ENCODE results near the gene LIPE.

DNA sequence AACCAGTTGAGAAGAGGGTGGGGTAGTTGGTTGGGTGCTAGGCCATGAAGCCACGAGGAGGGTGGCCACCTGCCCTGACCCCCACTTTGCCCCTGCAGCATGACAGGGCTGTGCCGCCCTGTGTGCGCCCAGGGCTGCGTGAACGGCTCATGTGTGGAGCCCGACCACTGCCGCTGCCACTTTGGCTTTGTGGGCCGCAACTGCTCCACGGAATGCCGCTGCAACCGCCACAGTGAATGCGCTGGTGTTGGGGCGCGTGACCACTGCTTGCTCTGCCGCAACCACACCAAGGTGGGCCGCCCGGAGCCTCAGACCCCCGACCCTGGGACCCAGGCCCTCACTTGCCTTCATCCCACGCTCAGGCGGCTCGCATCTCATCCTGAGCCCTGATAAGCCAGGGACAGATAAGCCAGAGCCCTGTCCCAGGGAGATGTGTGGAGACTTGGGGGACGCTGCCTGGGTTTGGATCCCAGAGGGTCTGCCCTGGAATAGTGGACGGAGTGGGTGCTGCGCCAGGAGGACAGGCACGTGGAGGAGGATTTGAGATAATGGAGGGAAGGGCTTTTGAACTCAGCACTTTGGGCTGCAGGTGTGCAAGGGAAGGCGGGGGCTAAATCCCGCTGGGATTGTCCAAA lies 57.6 kb downstream of the LIPE start:
- TF ChIP-seq, protein P1, sequence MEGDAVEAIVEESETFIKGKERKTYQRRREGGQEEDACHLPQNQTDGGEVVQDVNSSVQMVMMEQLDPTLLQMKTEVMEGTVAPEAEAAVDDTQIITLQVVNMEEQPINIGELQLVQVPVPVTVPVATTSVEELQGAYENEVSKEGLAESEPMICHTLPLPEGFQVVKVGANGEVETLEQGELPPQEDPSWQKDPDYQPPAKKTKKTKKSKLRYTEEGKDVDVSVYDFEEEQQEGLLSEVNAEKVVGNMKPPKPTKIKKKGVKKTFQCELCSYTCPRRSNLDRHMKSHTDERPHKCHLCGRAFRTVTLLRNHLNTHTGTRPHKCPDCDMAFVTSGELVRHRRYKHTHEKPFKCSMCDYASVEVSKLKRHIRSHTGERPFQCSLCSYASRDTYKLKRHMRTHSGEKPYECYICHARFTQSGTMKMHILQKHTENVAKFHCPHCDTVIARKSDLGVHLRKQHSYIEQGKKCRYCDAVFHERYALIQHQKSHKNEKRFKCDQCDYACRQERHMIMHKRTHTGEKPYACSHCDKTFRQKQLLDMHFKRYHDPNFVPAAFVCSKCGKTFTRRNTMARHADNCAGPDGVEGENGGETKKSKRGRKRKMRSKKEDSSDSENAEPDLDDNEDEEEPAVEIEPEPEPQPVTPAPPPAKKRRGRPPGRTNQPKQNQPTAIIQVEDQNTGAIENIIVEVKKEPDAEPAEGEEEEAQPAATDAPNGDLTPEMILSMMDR (IDR thresholded peaks at IDR 0.05; ENCODE audit: low read length) = no peak
- TF ChIP-seq EZH2 (IDR thresholded peaks at IDR 0.05; ENCODE audit: borderline replicate concordance, low read length) = no peak

Measured in OCI-LY1 (cell line).